HCT116 (cell line): ENCODE measurements around the gene PLCXD3. TPM values are rescaled to one million over a fixed set of nuclear protein-coding genes. Genes with fewer than 3 reads are reported as not detected.

Experiments used
- ATAC-seq: fragments of 200-7000 bp; cut with Tn5 transposase; 2 replicates; pipeline ENCODE4 v1.9.1; 2020; ENCODE audit warnings: mild to moderate bottlenecking, moderate library complexity
- BruUV-seq: library from RNA; stranded (reverse); fragments of 400-500 nt; replicated peaks from 2 replicates; lab custom pipeline; 2021; lab: Mats Ljungman, UMichigan
- CTCF ChIA-PET: fragments of 300-600 bp; sonication (Branson Sonifier 250); formaldehyde crosslinking; loops from one replicate; lab custom pipeline; 2021; ENCODE audit warnings: antibody characterized with exemption; lab: Charles Lee
- POLR2A ChIA-PET: fragments of 300-600, 350-600 bp; sonication (Branson Sonifier 250); formaldehyde crosslinking; loops from one replicate; lab custom pipeline; 2021; ENCODE audit warnings: antibody characterized with exemption; lab: Charles Lee
- RAD21 ChIA-PET, 2 experiments: fragments of 300-600 bp; sonication (Branson Sonifier 250); formaldehyde crosslinking; loops; one replicate each; lab custom pipeline; 2023; ENCODE audit warnings: low total read pairs in 2 of 2; ENCODE audit not compliant: uncharacterized antibody in 2 of 2, unreplicated experiment in 2 of 2, low non-redundant PET in 1 of 2; lab: Charles Lee
- DNase-seq: peaks from one replicate; pipeline ENCODE4 v3.0.0-alpha.2; 2010; ENCODE audit warnings: low read depth, low spot score
- H2AFZ ChIP-seq: fragments of 200-600 bp; shearing (Covaris generic), sonication (generic); 2 replicates; pipeline ENCODE4 v1.6.1; 2017; ENCODE audit warnings: low read depth, mixed run types, mixed read lengths, antibody characterized with exemption, low read length; ENCODE audit not compliant: poor library complexity, severe bottlenecking
- H3K27ac ChIP-seq: 2 replicates; pipeline ENCODE4 v1.5.1; 2012; ENCODE audit warnings: low read depth, low read length
- H3K27me3 ChIP-seq: fragments of 200-600 bp; sonication (generic); 2 replicates; pipeline ENCODE4 v1.6.1; 2016; ENCODE audit warnings: mixed run types, low read length, mixed read lengths; ENCODE audit not compliant: insufficient read depth
- H3K36me3 ChIP-seq, 2 experiments: fragments of 200-500 bp in 1 of 2; fragments of 200-600 bp in 1 of 2; sonication (Bioruptor generic) in 1 of 2; sonication (generic) in 1 of 2; 2 replicates each; pipeline versions ENCODE4 v1.5.1 to v1.6.1; 2014 to 2016; ENCODE audit warnings: low read length in 2 of 2, inconsistent platforms in 1 of 2, mixed read lengths in 1 of 2, mixed run types in 1 of 2; ENCODE audit not compliant: insufficient read depth in 2 of 2, control insufficient read depth in 1 of 2
- H3K4me1 ChIP-seq, 2 experiments: fragments of 200-600 bp in 1 of 2; sonication (generic) in 1 of 2; 2 replicates each; pipeline versions ENCODE4 v1.5.1 to v1.6.1; 2012 to 2017; ENCODE audit warnings: low read length in 2 of 2, inconsistent platforms in 1 of 2, mild to moderate bottlenecking in 1 of 2, mixed read lengths in 1 of 2, mixed run types in 1 of 2, moderate library complexity in 1 of 2; ENCODE audit not compliant: insufficient read depth in 2 of 2, control insufficient read depth in 1 of 2
- H3K4me2 ChIP-seq: fragments of 200-600 bp; sonication (generic); 2 replicates; pipeline ENCODE4 v1.6.1; 2017; ENCODE audit warnings: mixed run types, low read length, mixed read lengths
- H3K4me3 ChIP-seq, 2 experiments: fragments of 200-600 bp in 1 of 2; sonication (generic) in 1 of 2; replicated peaks in 1 of 2; 2 replicates each; pipeline ENCODE4 v1.5.1; 2011 to 2016; ENCODE audit warnings: low read length in 2 of 2, control low read depth in 1 of 2, low read depth in 1 of 2, mild to moderate bottlenecking in 1 of 2, mixed read lengths in 1 of 2, mixed run types in 1 of 2
- H3K79me2 ChIP-seq: fragments of 200-600 bp; sonication (generic); 2 replicates; pipeline ENCODE4 v1.6.1; 2017; ENCODE audit warnings: mild to moderate bottlenecking, mixed run types, low read length, moderate library complexity, mixed read lengths; ENCODE audit not compliant: insufficient read depth
- H3K9ac ChIP-seq: fragments of 200-600 bp; sonication (generic); 2 replicates; pipeline ENCODE4 v1.6.1; 2016; ENCODE audit warnings: low read length, mixed read lengths
- H3K9me2 ChIP-seq: fragments of 200-600 bp; sonication (generic), shearing (Covaris generic); 2 replicates; pipeline ENCODE4 v1.6.1; 2017; ENCODE audit warnings: mixed run types, mild to moderate bottlenecking, moderate library complexity; ENCODE audit not compliant: insufficient read depth
- H3K9me3 ChIP-seq, 2 experiments: fragments of 200-500 bp in 1 of 2; fragments of 200-600 bp in 1 of 2; sonication (Bioruptor generic) in 1 of 2; sonication (generic) in 1 of 2; 2 replicates each; pipeline ENCODE4 v1.6.1; 2014 to 2017; ENCODE audit warnings: low read length in 2 of 2, mixed read lengths in 2 of 2, inconsistent platforms in 1 of 2, low read depth in 1 of 2, mild to moderate bottlenecking in 1 of 2, mixed run types in 1 of 2, moderate library complexity in 1 of 2; ENCODE audit not compliant: control insufficient read depth in 1 of 2, insufficient read depth in 1 of 2
- H4K20me1 ChIP-seq: fragments of 200-600 bp; sonication (generic), shearing (Covaris generic); 2 replicates; pipeline ENCODE4 v1.6.1; 2017; ENCODE audit warnings: mixed run types, mild to moderate bottlenecking, moderate library complexity; ENCODE audit not compliant: insufficient read depth
- CBX3 ChIP-seq: IDR thresholded peaks from 2 replicates; pipeline ENCODE4 v1.6.1; 2012; ENCODE audit warnings: low read depth
- CTCF ChIP-seq, 3 experiments: fragments of 200-600 bp in 1 of 3; sonication (generic) in 1 of 3; IDR thresholded peaks in 2 of 3; conservative IDR thresholded peaks in 1 of 3; 2 replicates each; pipeline ENCODE4 v1.5.1; 2012 to 2017; ENCODE audit warnings: low read depth in 2 of 3, low read length in 2 of 3, antibody characterized with exemption in 1 of 3, borderline replicate concordance in 1 of 3, control low read depth in 1 of 3, mild to moderate bottlenecking in 1 of 3, mixed read lengths in 1 of 3, mixed run types in 1 of 3, moderate library complexity in 1 of 3; ENCODE audit not compliant: insufficient read depth in 1 of 3
- EGR1 ChIP-seq: IDR thresholded peaks from 2 replicates; pipeline ENCODE4 v1.6.1; 2012; ENCODE audit warnings: low read depth
- EZH2 ChIP-seq: fragments of 200-600 bp; sonication (generic); IDR thresholded peaks from 2 replicates; pipeline ENCODE4 v1.6.1; 2017; ENCODE audit warnings: antibody characterized with exemption, mixed run types
- EZH2phosphoT487 ChIP-seq: fragments of 200-600 bp; IDR thresholded peaks from 2 replicates; pipeline ENCODE4 v1.6.1; 2018; ENCODE audit warnings: antibody characterized with exemption, borderline replicate concordance
- POLR2A ChIP-seq: IDR thresholded peaks from 2 replicates; pipeline ENCODE4 v1.7.0; 2011; ENCODE audit warnings: borderline replicate concordance; ENCODE audit not compliant: insufficient read depth, insufficient read length; ENCODE audit errors: extremely low read depth
- POLR2AphosphoS5 ChIP-seq: IDR thresholded peaks from 2 replicates; pipeline ENCODE4 v1.6.1; 2011; ENCODE audit warnings: mild to moderate bottlenecking, low read depth, low read length, moderate library complexity
- RAD21 ChIP-seq: IDR thresholded peaks from 2 replicates; pipeline ENCODE4 v1.6.1; 2012; ENCODE audit warnings: low read depth, mild to moderate bottlenecking
- SIN3A ChIP-seq: IDR thresholded peaks from 2 replicates; pipeline ENCODE4 v1.6.1; 2012; ENCODE audit warnings: low read depth
- ZFX ChIP-seq: fragments of 450-650 bp; IDR thresholded peaks from 2 replicates; pipeline ENCODE4 v1.6.1; 2017
- ZNF274 ChIP-seq: fragments of 200-500 bp; sonication (Bioruptor generic); IDR thresholded peaks from 2 replicates; pipeline ENCODE4 v1.6.1; 2014; ENCODE audit warnings: mild to moderate bottlenecking, low read depth, low read length, inconsistent platforms
- intact Hi-C: fragments of 100-400 bp; cut with micrococcal nuclease; formaldehyde crosslinking; loops from 2 replicates; pipeline ENCODE4 v1.10.0; 2022
- total RNA-seq: library from RNA; stranded (reverse); gene quantifications from one replicate; pipeline ENCODE4 v1.2.1, GENCODE V29; 2021; ENCODE audit not compliant: unreplicated experiment
- TF ChIP-seq, protein P1 (sequence below): IDR thresholded peaks from 2 replicates; pipeline ENCODE4 v1.6.1; 2012; ENCODE audit warnings: low read depth
- TF ChIP-seq, protein P2 (sequence below): IDR thresholded peaks from 2 replicates; pipeline ENCODE4 v1.6.1; 2011; ENCODE audit warnings: mild to moderate bottlenecking, low read length, moderate library complexity; ENCODE audit not compliant: insufficient replicate concordance; ENCODE audit errors: extremely low read depth

PLCXD3 gene
- total RNA-seq, 1 experiment from 2014 or later = not detected

- Histone ChIP-seq H3K4me2 (no peak overlapping the region), H2AFZ (no peak overlapping the region), H3K4me3 (no peak overlapping the region), H4K20me1 (no peaks in the 10 kb centered on the region), H3K4me1 (no peaks in the 10 kb centered on the region), H3K79me2 (no peaks in the 10 kb centered on the region), H3K9me2 (no peaks in the 10 kb centered on the region), H3K36me3 (no peaks in the 10 kb centered on the region), H3K9ac (no peak overlapping the region), H3K9me3 (no peaks in the 10 kb centered on the region), H3K27me3 (0 out of 2 replicates have a peak, but pooled peaks cover 4% of the 10 kb centered on the region), H3K27ac (no peak overlapping the region)
- no TSS peak for BruUV-seq
- intact Hi-C loops = no loop called here
- RAD21 ChIA-PET = no interaction called here
- CTCF ChIA-PET = interaction anchor here (1.8 kb wide), 1 partner anchor 434 kb away, joined by 6 read pairs; no protein-coding TSS in a partner anchor
- TF ChIP-seq RAD21 (peak; percentile 13; the same call in 1 of the 2 replicates), EZH2 (no peak), CBX3 (no peak)
- DNase-seq (no peak), ATAC-seq (no peak)
- POLR2A ChIA-PET = no interaction called here
Observed at GRCh38 chr5:41338136-41338675, 172.2 kb downstream of the PLCXD3 start.

- Histone ChIP-seq H3K27me3 (0 out of 2 replicates have a peak, but pooled peaks cover 4% of the 10 kb centered on the region), H3K27ac (no peak overlapping the region), H3K79me2 (no peaks in the 10 kb centered on the region), H2AFZ (no peak overlapping the region), H3K9me2 (no peaks in the 10 kb centered on the region), H3K36me3 (no peaks in the 10 kb centered on the region), H3K9me3 (no peaks in the 10 kb centered on the region), H3K4me1 (no peaks in the 10 kb centered on the region), H3K9ac (no peak overlapping the region), H3K4me3 (no peak overlapping the region), H4K20me1 (no peaks in the 10 kb centered on the region), H3K4me2 (no peak overlapping the region)
- no TSS peak for BruUV-seq
- intact Hi-C loops = no loop called here
- DNase-seq (no peak), ATAC-seq (no peak)
- RAD21 ChIA-PET = no interaction called here
- POLR2A ChIA-PET = no interaction called here
- CTCF ChIA-PET = no interaction called here
- TF ChIP-seq, protein P1, sequence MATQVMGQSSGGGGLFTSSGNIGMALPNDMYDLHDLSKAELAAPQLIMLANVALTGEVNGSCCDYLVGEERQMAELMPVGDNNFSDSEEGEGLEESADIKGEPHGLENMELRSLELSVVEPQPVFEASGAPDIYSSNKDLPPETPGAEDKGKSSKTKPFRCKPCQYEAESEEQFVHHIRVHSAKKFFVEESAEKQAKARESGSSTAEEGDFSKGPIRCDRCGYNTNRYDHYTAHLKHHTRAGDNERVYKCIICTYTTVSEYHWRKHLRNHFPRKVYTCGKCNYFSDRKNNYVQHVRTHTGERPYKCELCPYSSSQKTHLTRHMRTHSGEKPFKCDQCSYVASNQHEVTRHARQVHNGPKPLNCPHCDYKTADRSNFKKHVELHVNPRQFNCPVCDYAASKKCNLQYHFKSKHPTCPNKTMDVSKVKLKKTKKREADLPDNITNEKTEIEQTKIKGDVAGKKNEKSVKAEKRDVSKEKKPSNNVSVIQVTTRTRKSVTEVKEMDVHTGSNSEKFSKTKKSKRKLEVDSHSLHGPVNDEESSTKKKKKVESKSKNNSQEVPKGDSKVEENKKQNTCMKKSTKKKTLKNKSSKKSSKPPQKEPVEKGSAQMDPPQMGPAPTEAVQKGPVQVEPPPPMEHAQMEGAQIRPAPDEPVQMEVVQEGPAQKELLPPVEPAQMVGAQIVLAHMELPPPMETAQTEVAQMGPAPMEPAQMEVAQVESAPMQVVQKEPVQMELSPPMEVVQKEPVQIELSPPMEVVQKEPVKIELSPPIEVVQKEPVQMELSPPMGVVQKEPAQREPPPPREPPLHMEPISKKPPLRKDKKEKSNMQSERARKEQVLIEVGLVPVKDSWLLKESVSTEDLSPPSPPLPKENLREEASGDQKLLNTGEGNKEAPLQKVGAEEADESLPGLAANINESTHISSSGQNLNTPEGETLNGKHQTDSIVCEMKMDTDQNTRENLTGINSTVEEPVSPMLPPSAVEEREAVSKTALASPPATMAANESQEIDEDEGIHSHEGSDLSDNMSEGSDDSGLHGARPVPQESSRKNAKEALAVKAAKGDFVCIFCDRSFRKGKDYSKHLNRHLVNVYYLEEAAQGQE = no peak
- TF ChIP-seq ZFX (no peak), SIN3A (no peak), EGR1 (no peak), EZH2phosphoT487 (no peak), CTCF (IDR thresholded peaks at IDR 0.05 in 2 of 3, conservative IDR thresholded peaks at IDR 0.05 in 1 of 3; ENCODE audit: borderline replicate concordance in 1 of 3, insufficient read depth in 1 of 3, low read depth in 2 of 3, low read length in 2 of 3) (no peak), POLR2A (no peak), POLR2AphosphoS5 (no peak), ZNF274 (no peak)
- TF ChIP-seq, protein P2, sequence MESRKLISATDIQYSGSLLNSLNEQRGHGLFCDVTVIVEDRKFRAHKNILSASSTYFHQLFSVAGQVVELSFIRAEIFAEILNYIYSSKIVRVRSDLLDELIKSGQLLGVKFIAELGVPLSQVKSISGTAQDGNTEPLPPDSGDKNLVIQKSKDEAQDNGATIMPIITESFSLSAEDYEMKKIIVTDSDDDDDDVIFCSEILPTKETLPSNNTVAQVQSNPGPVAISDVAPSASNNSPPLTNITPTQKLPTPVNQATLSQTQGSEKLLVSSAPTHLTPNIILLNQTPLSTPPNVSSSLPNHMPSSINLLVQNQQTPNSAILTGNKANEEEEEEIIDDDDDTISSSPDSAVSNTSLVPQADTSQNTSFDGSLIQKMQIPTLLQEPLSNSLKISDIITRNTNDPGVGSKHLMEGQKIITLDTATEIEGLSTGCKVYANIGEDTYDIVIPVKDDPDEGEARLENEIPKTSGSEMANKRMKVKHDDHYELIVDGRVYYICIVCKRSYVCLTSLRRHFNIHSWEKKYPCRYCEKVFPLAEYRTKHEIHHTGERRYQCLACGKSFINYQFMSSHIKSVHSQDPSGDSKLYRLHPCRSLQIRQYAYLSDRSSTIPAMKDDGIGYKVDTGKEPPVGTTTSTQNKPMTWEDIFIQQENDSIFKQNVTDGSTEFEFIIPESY = no peak
Observed at GRCh38 chr5:41337724-41338123, 172.7 kb downstream of the PLCXD3 start.
